Panc1 (cell line): ENCODE data around the gene DUSP10. TPM values are rescaled to one million over a fixed set of nuclear protein-coding genes. Genes with fewer than 3 reads are reported as not detected.

Experiments used
- ATAC-seq: fragments of 200-7000 bp; cut with Tn5 transposase; 2 replicates; pipeline ENCODE4 v1.9.1; 2020; ENCODE audit warnings: mild to moderate bottlenecking, moderate library complexity
- BruUV-seq: library from RNA; stranded (reverse); fragments of 400-500 nt; replicated peaks from 2 replicates; lab custom pipeline; 2021; lab: Mats Ljungman, UMichigan
- CTCF ChIA-PET: fragments of 300-600 bp; sonication (Branson Sonifier 250); formaldehyde crosslinking; loops from one replicate; lab custom pipeline; 2022; ENCODE audit warnings: antibody characterized with exemption; lab: Charles Lee
- POLR2A ChIA-PET: fragments of 300-600 bp; sonication (Branson Sonifier 250); formaldehyde crosslinking; loops from one replicate; lab custom pipeline; 2022; ENCODE audit warnings: antibody characterized with exemption; lab: Charles Lee
- DNase-seq: peaks from one replicate; pipeline ENCODE4 v3.0.0-alpha.2; 2010; ENCODE audit warnings: low read depth, low spot score
- H3K27ac ChIP-seq: 2 replicates; pipeline ENCODE4 v1.5.1; 2011; ENCODE audit warnings: mild to moderate bottlenecking, low read length, inconsistent platforms
- H3K27me3 ChIP-seq: fragments of 200-500 bp; sonication (Bioruptor generic); 2 replicates; pipeline ENCODE4 v1.6.0; 2014; ENCODE audit warnings: low read length, inconsistent platforms; ENCODE audit not compliant: control insufficient read depth, insufficient read depth
- H3K36me3 ChIP-seq: fragments of 200-500 bp; sonication (Bioruptor generic); 2 replicates; pipeline ENCODE4 v1.5.1; 2014; ENCODE audit warnings: inconsistent platforms, mild to moderate bottlenecking, low read length, moderate library complexity; ENCODE audit not compliant: control insufficient read depth, insufficient read depth
- H3K4me1 ChIP-seq: 2 replicates; pipeline ENCODE4 v1.5.1; 2011; ENCODE audit warnings: inconsistent platforms, mild to moderate bottlenecking, low read length, moderate library complexity; ENCODE audit not compliant: control insufficient read depth, insufficient read depth
- H3K4me3 ChIP-seq, 2 experiments: 2 replicates each; pipeline ENCODE4 v1.5.1; 2011 to 2012; ENCODE audit warnings: low read depth in 2 of 2, low read length in 2 of 2, mild to moderate bottlenecking in 2 of 2, inconsistent platforms in 1 of 2, moderate library complexity in 1 of 2
- H3K9me3 ChIP-seq: fragments of 200-500 bp; sonication (Bioruptor generic); 2 replicates; pipeline ENCODE4 v1.5.1; 2014; ENCODE audit warnings: low read depth, mild to moderate bottlenecking, inconsistent platforms, low read length, moderate library complexity; ENCODE audit not compliant: control insufficient read depth, insufficient read depth
- CTCF ChIP-seq: fragments of 450-650 bp; IDR thresholded peaks from 2 replicates; pipeline ENCODE4 v1.5.1; 2017; ENCODE audit warnings: mild to moderate bottlenecking
- POLR2AphosphoS5 ChIP-seq: IDR thresholded peaks from 2 replicates; pipeline ENCODE4 v1.6.1; 2012; ENCODE audit warnings: mild to moderate bottlenecking, low read depth, low read length, moderate library complexity
- SIN3A ChIP-seq: IDR thresholded peaks from 2 replicates; pipeline ENCODE4 v1.6.1; 2012; ENCODE audit warnings: low read depth, mild to moderate bottlenecking, low read length, moderate library complexity, borderline replicate concordance; ENCODE audit not compliant: insufficient read depth
- TCF7L2 ChIP-seq: IDR thresholded peaks from 2 replicates; pipeline ENCODE4 v1.6.1; 2011; ENCODE audit warnings: mild to moderate bottlenecking, low read depth, low read length, inconsistent platforms
- in situ Hi-C: cut with HindIII; loops from 2 replicates; pipeline ENCODE4 v1.10.0; 2016; ENCODE audit warnings: low sequenced_read_pairs, low pct_unique_long_range_greater_than_20kb
- intact Hi-C: fragments of 100-400 bp; cut with micrococcal nuclease; formaldehyde crosslinking; loops from one replicate; pipeline ENCODE4 v1.10.0; 2022; ENCODE audit not compliant: unreplicated experiment
- total RNA-seq: library from RNA; stranded (reverse); gene quantifications from one replicate; pipeline ENCODE4 v1.2.1, GENCODE V29; 2021; ENCODE audit not compliant: unreplicated experiment
- TF ChIP-seq, protein P1 (sequence below), 2 experiments: IDR thresholded peaks; 2 replicates each; pipeline ENCODE4 v1.6.1; 2011 to 2012; ENCODE audit warnings: low read depth in 2 of 2, control low read depth in 1 of 2, low read length in 1 of 2, mild to moderate bottlenecking in 1 of 2, moderate library complexity in 1 of 2; ENCODE audit not compliant: insufficient read depth in 1 of 2

DUSP10 gene
- total RNA-seq, 1 experiment from 2014 or later, result 1.4 TPM

GRCh38 chr1:221700948-221701347 is 40.9 kb downstream of the DUSP10 start:
- ATAC-seq, result no peak
- no peak for DNase-seq
- H3K27me3 ChIP-seq, result no peaks in the 10 kb centered on the region
- no TSS peak for BruUV-seq
- H3K27ac ChIP-seq, result no peak overlapping the region
- no peaks in the 10 kb centered on the region for H3K36me3 ChIP-seq
- H3K4me1 ChIP-seq, result no peaks in the 10 kb centered on the region
- no peak overlapping the region for H3K4me3 ChIP-seq
- intact Hi-C loops (no loop called here), in situ Hi-C loops (no loop called here)
- no peaks in the 10 kb centered on the region for H3K9me3 ChIP-seq
- POLR2A ChIA-PET, result no interaction called here
- TF ChIP-seq SIN3A, result no peak
- TF ChIP-seq, protein P1, sequence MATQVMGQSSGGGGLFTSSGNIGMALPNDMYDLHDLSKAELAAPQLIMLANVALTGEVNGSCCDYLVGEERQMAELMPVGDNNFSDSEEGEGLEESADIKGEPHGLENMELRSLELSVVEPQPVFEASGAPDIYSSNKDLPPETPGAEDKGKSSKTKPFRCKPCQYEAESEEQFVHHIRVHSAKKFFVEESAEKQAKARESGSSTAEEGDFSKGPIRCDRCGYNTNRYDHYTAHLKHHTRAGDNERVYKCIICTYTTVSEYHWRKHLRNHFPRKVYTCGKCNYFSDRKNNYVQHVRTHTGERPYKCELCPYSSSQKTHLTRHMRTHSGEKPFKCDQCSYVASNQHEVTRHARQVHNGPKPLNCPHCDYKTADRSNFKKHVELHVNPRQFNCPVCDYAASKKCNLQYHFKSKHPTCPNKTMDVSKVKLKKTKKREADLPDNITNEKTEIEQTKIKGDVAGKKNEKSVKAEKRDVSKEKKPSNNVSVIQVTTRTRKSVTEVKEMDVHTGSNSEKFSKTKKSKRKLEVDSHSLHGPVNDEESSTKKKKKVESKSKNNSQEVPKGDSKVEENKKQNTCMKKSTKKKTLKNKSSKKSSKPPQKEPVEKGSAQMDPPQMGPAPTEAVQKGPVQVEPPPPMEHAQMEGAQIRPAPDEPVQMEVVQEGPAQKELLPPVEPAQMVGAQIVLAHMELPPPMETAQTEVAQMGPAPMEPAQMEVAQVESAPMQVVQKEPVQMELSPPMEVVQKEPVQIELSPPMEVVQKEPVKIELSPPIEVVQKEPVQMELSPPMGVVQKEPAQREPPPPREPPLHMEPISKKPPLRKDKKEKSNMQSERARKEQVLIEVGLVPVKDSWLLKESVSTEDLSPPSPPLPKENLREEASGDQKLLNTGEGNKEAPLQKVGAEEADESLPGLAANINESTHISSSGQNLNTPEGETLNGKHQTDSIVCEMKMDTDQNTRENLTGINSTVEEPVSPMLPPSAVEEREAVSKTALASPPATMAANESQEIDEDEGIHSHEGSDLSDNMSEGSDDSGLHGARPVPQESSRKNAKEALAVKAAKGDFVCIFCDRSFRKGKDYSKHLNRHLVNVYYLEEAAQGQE (IDR thresholded peaks at IDR 0.05; ENCODE audit: insufficient read depth in 1 of 2, low read depth in 2 of 2, low read length in 1 of 2), result no peak
- TF ChIP-seq CTCF, result no peak
- no peak for TF ChIP-seq TCF7L2
- TF ChIP-seq POLR2AphosphoS5, result no peak
- CTCF ChIA-PET, result no interaction called here

- H3K4me1 ChIP-seq, result no peaks in the 10 kb centered on the region
- in situ Hi-C loops, result no loop called here
- ATAC-seq (no peak), DNase-seq (no peak)
- H3K27ac ChIP-seq, result no peak overlapping the region
- TF ChIP-seq POLR2AphosphoS5 (no peak), SIN3A (no peak), CTCF (no peak), TCF7L2 (no peak)
- TF ChIP-seq, protein P1 (IDR thresholded peaks at IDR 0.05; ENCODE audit: insufficient read depth in 1 of 2, low read depth in 2 of 2, low read length in 1 of 2), result no peak
- no peak overlapping the region for H3K4me3 ChIP-seq
- no peaks in the 10 kb centered on the region for H3K36me3 ChIP-seq
- ChIA-PET CTCF (no interaction called here), POLR2A (no interaction called here)
- intact Hi-C loops, result no loop called here
- H3K9me3 ChIP-seq, result no peaks in the 10 kb centered on the region
- H3K27me3 ChIP-seq, result no peaks in the 10 kb centered on the region
- BruUV-seq, result no TSS peak
Measured at GRCh38 chr1:221700536-221700935, 41.4 kb downstream of the DUSP10 start.
